ENCODE measurements around the gene PALM3.

GRCh38 chr19:14101003-14101545 lies 39.2 kb upstream of the PALM3 start:
- TF ChIP-seq, protein P1, sequence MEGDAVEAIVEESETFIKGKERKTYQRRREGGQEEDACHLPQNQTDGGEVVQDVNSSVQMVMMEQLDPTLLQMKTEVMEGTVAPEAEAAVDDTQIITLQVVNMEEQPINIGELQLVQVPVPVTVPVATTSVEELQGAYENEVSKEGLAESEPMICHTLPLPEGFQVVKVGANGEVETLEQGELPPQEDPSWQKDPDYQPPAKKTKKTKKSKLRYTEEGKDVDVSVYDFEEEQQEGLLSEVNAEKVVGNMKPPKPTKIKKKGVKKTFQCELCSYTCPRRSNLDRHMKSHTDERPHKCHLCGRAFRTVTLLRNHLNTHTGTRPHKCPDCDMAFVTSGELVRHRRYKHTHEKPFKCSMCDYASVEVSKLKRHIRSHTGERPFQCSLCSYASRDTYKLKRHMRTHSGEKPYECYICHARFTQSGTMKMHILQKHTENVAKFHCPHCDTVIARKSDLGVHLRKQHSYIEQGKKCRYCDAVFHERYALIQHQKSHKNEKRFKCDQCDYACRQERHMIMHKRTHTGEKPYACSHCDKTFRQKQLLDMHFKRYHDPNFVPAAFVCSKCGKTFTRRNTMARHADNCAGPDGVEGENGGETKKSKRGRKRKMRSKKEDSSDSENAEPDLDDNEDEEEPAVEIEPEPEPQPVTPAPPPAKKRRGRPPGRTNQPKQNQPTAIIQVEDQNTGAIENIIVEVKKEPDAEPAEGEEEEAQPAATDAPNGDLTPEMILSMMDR (IDR thresholded peaks at IDR 0.05), result no peak
- no peak for TF ChIP-seq ZFX (IDR thresholded peaks at IDR 0.05; ENCODE audit: borderline replicate concordance)

Data from 22Rv1 (cell line).